Activated T-helper 1 cell treated with Interleukin-2 at 50 U/mL for 16 hours (primary cell): ENCODE data around the gene CAPN14.

Source experiments
- DNase-seq: peaks from one replicate; pipeline ENCODE4 v3.0.0-alpha.2; 2020; ENCODE audit warnings: low read depth

The CAPN14 gene

GRCh38 chr2:31141443-31142085, 75.8 kb downstream of the CAPN14 start:
- DNase-seq: no peak

DNA sequence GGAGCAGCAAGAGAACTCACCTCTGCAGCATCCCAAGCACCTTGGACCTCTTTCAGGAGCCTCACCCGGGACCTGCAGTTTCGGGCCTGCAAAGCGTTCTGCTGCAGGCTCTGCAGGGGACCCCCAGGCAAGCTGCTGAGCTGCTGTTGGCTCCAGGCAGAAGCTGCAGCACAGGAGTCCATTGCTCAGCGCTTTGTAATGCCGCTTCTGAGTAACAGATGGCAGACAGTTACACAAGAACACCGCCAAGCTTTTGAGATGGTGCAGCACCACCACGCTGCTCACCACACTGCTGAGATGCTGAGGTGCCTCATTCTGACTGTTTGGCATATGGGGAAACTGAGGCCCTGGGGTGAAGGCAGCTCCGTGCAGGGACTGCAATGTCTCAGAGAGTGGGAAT, 77.2 kb downstream of the CAPN14 start:
- no peak for DNase-seq

- no peak for DNase-seq
These were observed 77.6 kb downstream of the CAPN14 start for GRCh38 chr2:31139671-31140070.

GRCh38 chr2:31138037-31138962, 79.0 kb downstream of the CAPN14 start, which contains the start of gene GALNT14:
Gene GALNT14 (minus strand): TSS chr2:31138440. CDS start chr2:31138086, 354 bp downstream.
- DNase-seq: no peak

- no peak for DNase-seq
These were observed 79.9 kb downstream of the CAPN14 start for GRCh38 chr2:31137211-31138036.

GRCh38 chr2:31136732-31137131, 80.6 kb downstream of the CAPN14 start:
- DNase-seq: no peak

DNA sequence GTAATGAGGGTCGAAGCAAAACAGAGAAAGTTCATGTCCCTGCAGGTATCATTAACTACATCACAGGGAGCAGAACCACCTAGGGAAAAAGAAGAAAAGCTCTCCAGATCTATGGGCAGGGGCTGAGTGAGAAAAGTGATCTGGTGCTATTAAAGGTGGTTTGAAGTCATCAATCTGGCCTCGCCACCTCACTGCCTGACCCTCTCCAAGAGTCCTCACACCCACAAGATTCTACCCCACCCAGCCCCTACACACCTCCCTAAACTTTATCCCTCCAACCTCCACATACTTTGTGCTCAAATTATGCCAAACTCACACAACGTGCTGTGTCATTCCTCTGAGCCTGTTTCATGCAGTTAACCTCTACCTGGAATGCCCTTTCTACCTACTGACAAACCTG, 81.3 kb downstream of the CAPN14 start:
- no peak for DNase-seq

DNA sequence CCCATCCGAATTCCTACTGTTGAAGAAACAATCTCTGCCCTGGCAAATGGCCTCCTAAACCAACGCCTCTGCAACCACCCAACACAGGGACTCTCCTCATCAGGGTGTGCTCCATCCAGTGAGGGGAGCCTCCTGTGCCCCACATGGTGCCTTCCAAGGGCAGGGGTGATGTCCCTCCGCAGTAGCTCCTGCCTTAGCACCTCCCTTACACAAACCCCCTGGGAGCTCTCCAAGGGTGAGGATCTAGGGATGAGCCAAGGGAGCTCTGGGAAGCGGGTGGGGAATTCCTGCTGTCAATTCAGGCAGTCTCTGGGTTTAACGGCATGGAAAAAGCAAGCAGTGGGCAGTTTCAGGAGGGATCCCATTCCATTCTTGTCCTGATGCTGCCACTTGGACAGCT, 82.8 kb downstream of the CAPN14 start:
- no peak for DNase-seq

GRCh38 chr2:31132786-31133185, 84.5 kb downstream of the CAPN14 start:
- DNase-seq: no peak

DNA sequence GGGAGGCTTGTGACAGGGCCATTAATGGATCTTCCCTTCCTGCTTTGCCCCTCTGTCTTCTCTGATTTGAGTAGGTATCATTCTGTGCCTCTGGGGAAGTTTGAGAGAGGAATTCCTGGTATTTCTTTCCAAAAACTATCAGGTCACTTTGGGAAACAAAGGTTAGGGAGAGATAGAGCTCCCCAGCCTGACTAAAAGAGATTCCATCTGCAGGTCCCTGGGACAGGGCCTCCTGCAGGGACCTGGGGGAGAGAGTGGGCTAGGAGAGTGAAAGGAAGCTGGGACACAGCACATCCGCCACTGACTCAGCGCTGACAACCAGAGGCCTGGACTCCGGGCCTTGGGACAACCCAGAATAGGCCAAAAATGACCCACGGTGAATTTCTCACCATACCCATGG, 85.4 kb downstream of the CAPN14 start:
- no peak for DNase-seq

- DNase-seq: no peak
These were observed 87.7 kb downstream of the CAPN14 start for GRCh38 chr2:31129375-31130171.

GRCh38 chr2:31127931-31128330, 89.4 kb downstream of the CAPN14 start:
- DNase-seq: no peak

- no peak for DNase-seq
These were observed 91.2 kb downstream of the CAPN14 start for GRCh38 chr2:31125918-31126695.

DNA sequence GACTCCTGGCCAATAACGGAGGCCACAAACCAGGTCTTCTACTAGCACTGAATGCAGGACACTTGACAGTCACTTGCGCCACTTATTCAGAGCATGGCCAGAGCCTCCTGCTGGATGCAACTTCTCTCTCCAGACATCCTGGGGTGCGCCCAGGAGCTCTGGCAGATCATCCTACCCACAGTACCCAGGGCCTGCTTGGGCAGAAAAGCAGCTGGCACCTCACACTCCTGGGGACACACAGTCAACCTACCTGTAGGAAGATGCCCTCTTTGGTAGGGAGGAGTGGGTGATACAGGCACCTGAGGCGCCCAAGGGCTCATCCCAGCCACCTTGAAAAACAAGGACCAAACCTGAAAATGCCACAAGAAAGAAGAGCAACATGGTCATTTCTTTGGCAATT, 92.4 kb downstream of the CAPN14 start:
- no peak for DNase-seq
